Colon (tissue), 2 donors: Measurements from ENCODE around the gene PITHD1.
"Not testable (repeated sequence)": the region's sequence is repeated elsewhere in the genome, so short reads cannot be mapped to it uniquely, and the experiment has no call there.

ENCODE experiments used
- FAIRE-seq: peaks from 2 replicates; lab custom pipeline; 2012; peaks lifted over from hg19 to GRCh38; lab: Jason Lieb, UNC
- donor health status: control.
- donor health status: control.

The PITHD1 gene

DNA sequence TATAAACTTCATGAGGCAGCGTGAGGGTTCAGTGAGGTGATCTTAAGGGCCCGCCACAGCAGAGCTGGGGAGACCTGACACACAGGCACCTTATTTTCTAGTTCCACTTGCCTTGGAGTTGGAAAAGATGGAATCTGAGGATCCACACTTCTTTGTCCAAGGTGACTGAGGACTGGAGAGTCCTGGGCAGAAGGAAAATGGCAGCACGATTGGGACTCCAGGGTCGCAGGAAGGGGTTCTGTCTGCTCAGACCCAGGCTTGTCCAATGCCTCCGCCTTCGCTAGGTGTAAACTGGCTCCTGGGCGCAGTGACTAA is 21.0 kb downstream of the PITHD1 start:
- FAIRE-seq: no peak

DNA sequence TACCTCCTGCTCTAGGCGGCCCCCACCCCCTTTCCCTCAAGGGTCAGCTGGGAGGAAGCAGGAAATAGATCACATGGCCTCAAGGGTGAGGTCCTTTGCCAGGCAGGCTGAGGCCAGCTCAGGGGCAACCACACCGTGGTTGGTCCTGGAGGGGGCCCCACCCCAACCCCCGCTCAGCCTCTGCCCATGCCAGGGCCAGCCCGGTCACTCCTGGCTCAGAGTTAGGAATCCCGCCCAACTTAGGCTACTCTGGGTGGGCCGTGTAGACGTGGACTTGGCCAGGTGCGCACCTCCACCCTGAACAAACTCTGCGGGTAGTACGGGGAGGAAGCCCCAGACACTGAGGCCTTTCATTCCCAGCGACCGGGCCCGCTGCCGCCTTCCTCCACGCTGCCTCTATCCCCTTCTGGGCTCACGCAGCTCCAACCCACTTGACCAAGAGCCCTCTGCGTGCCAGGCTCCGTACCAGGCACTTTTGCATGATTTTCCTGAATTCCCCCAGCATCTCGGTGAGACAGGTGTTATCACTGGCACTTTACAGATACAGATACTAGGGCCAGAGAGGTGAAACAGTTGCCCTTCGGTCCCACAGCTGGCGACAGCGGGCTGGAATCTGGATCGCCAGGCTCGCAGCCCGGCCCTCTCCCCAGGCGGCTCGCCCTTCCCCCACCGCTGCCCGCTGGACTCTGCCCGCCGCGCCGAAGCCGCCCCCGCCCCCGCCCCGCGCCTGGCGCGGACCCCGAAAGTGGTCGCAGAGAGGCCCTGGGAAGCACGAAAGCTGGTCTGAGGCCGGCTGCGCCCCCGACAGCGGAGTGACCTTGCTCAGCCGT is 21.6 kb downstream of the PITHD1 start:
- FAIRE-seq: no peak

- FAIRE-seq: no peak
Observed at GRCh38 chr1:23800400-23801337, 22.5 kb downstream of the PITHD1 start, which contains the start of gene GALE. Gene GALE, minus strand, starts transcription at chr1:23800754. Its CDS starts 1,747 bp downstream, at chr1:23799007.

DNA sequence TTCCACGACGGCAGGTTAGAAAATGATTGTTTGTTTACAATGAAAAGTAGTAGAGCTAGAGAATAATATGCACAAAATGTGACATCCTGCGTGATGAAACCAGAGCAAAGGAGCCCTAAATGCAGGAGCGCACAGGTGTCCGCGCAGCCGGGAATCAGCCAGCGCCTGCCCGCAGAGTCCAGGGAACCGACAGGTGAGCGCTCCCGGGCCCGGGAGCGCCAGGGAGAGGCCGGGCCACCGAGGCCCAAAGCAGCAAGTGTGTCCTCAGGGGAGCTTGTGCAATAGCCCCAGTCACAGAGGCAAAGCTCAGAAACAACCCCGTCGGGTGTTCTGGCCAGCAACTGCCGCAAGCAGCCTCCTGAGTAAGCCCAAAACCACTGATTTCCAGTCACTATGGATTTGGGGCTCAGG is 23.1 kb downstream of the PITHD1 start:
- no peak for FAIRE-seq

DNA sequence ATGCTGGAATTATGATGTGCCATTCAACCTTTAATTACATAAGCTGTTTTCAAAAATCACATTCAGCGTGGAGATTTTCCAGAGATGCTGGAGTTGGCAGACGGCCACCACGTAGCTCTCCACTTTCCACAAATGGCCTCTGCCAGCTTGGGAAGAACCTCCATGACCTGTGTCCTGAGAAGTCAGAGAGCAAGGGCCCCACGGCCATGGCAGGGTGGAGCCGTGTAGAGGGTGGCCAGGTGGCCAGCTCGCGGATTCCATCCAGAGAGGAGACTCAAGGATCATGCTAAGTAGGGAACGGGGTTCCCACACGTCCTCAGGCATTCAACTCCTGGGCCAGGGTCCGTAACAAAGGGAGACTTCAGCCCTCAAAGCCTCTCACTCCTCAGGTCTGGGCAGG is 23.7 kb downstream of the PITHD1 start:
- FAIRE-seq: no peak

DNA sequence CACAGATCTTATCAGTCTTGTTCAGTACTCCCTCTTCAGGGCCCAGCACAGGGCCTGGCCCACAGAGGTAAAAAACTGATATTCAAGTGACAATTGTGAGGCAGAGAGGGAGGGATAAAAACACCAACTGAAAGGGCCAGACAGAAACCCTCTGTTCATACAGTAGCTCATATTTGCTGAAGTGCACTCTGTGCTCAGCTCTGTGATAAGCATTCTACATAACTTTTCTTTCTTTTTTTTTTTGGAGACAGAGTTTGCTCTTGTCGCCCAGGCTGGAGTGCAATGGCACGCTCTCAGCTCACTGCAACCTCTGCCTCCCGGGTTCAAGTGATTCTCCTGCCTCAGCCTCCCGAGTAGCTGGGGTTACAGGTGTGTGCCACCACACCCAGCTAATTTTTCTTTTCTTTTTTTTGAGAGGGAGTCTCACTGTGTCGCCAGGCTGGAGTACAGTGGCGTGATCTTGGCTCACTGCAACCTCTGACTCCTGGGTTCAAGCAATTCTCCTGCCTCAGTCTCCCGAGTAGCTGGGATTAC is 24.7 kb downstream of the PITHD1 start:
- FAIRE-seq: not testable (repeated sequence)

DNA sequence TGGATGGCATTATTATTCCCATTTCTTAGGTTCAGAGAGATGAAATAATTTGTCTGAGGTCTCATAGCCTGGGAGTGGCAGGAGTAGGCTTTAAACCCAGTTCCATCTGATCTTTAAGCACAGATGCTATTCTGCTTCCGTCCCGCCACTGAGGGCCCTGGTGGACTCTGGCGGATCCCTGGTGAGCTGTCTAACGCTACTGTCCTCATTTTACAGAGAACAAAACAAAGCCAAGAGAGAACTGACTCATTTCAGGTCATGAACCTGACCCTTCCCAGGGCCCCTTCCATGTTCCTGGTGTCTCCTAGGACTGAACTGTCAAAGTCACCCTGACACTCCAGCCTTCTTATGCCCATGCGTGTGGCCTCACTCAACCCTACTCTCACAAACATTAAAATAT is 25.5 kb downstream of the PITHD1 start:
- no peak for FAIRE-seq

GRCh38 chr1:23804183-23804835 is 26.1 kb downstream of the PITHD1 start:
- no peak for FAIRE-seq

DNA sequence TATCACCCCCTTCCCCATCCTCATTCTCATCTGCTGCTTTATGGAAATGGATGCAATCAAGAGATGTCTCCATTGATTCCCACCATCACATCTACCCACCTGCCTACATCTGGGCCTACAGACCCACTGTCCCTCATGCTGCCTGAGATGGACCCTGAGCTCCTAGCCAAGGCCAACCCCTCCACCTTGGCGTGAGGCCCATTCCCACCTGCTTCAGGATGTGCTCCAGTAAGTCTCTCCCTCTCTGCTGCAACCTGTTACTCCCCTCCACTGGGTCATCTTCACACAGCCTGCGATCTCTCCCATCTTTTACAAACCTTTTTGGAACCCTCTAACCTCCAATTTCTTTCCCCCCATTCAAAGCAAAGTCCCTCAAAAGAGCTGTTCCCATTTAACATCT is 26.8 kb downstream of the PITHD1 start:
- FAIRE-seq: no peak

DNA sequence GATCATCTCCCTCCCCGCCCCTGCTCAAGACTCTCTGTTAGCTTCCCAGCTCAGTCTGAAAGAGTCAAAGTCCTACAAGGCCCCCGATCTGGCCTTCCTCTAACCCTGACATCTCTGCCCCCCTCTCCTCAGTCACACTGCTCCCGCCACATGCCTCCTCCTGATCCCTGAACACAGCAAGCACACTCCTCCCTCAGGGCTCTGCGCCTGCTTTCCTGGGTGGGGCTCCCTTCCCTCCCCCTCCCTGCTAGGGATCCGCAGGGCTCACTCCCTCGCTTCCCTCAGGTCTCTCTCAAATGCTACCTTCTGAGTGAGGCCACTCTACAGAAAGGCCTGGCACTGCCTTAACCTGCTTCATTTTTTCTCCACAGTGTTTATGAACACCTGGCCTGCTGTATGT is 28.1 kb downstream of the PITHD1 start:
- no peak for FAIRE-seq

DNA sequence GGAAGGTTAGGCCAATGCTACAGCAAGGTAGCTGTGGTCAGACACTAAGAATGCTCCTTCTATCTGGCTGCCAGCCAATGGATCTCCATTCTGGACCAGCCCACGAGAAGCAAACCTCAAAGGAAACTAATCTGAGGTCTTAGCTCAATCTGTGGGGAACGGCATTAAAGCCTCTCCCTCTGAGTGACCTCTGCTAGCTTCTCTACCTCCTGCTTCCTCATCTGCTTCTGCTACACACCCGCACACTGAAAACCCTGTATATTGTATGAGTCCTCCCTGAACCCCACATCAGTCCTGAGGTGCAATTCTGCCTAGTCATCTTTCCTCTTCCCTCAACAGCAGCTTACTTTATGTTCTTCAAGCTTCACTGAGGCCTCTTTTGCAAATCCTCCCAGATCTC is 29.2 kb downstream of the PITHD1 start:
- FAIRE-seq: no peak

DNA sequence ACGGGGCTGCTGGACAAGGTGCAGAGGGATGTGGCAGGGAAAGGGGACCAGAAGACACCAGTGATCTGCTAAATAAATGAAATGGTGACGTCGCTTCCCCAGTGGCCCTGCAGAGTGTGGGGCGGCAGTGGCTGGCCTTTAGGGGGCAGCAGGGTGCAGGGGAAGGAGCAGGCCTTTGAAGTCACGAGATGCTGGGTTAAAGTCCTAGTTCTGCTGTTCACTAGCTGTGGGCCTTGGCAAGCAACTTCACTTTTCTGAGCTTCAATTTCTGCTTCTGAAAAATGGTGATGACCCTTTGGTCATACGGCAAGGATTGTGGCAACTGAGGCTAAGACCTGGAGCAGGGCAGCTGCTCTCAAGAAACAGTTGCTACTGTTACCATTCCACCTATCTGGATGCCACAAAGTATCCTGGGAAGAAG is 31.5 kb downstream of the PITHD1 start:
- no peak for FAIRE-seq

DNA sequence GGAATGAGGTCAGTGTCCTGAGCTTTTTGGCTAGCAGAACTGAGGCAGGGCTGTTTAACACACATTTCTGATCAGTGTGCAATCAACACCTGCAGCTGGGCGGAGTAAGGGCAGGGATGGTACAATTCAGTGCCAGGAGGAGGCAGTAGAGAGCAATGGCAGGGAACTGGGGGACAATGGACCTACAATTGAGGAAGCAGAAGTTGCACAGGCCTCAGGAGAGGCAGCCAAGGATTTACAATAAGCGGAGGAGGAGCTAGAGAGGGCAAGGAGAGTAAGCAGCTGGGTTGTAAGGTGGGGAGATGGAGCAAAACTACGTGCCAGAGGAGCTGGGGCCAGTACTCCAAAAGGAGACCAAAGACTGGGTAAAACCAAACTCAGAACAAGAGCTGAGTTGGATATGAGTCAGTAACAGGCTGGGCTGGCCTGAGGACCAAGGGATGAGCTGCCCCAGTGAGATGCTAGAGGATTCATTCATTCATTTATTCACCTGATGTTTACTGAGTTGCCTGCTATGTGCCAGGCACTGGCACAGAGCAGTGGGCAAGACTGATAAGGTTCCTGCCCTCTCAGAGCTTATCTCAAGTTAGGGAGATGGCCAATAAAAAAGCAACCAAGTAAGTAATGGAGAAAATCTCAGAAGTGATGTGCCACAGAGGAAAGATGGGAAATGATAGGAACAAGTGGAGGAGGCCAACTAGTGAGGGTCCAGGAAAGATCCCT is 32.8 kb downstream of the PITHD1 start:
- FAIRE-seq: no peak

- FAIRE-seq: no peak
Observed at GRCh38 chr1:23814016-23814415, 35.8 kb downstream of the PITHD1 start.

GRCh38 chr1:23816361-23816760 is 38.1 kb downstream of the PITHD1 start:
- FAIRE-seq: no peak

DNA sequence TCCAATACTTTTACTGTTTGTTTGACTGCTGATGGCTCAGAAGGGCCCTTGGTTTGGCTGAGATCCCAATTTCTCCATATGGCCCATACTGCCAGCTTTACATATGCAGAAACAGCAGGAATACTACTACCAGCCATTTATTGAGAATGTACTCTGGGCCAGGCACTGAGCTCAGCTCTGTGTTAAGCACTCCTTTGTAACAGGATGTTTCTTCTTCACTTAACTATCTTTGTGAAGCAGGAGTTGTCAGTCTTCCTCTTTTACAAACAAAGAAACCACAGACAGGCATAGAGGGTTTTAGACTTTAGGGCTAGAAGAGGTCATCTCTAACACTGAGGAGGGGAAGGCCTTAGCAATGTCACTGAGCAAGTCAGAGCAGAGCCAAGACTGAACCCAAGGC is 38.7 kb downstream of the PITHD1 start:
- FAIRE-seq: no peak

DNA sequence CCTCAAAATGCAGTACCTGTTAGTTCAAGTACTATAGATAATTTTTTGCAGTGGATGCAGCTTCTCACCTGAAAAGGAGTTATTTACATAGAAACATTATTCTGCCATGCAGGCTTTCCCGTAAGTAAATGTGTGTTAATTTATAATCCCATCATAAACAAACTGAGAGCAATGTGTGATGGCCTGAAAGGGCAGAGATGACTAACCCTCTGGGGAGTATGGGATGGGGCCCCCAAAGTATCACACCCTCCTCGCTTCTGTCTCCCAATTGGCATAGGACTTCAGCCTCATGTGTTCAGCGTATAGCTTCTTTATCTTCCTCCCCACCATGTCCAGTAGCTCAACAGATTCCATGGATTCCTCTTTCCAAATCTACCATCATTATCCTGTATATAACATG is 39.4 kb downstream of the PITHD1 start:
- no peak for FAIRE-seq

DNA sequence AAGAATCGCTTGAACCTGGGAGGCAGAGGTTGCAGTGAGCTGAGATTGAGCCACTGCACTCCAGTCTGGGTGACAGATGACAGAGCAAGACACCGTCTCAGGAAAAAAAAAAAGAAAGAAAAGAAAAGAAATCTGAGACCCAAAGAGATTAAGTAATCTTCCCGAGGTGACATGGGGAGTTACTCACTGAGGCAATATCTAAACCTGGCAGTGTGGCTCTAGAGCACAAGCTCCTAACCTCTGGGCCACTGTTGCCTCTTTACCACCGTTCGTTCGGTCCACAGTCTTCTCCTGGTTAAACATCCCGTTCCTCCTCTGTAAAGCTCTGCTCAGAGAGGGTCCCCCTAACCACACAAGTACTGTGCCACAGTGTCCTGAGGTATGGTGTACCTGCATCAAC is 45.5 kb downstream of the PITHD1 start:
- no peak for FAIRE-seq

DNA sequence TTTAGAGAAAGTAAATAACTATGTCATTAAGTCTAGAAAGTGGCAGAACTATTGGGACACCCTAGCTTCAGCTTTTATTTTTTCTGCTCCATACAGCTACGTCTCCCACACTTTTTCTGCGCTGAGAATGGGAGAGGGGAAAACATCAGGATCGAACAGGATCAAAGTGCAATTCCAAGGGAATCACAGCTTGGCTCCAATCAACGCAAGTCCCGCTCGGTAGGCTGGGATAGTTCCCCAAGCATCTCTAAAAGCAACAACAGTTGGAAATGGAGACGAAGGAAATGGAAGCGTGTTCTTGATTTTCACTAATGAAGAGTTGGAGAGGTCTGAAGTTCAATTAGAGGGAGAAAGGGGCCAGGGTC is 46.5 kb downstream of the PITHD1 start:
- FAIRE-seq: no peak

DNA sequence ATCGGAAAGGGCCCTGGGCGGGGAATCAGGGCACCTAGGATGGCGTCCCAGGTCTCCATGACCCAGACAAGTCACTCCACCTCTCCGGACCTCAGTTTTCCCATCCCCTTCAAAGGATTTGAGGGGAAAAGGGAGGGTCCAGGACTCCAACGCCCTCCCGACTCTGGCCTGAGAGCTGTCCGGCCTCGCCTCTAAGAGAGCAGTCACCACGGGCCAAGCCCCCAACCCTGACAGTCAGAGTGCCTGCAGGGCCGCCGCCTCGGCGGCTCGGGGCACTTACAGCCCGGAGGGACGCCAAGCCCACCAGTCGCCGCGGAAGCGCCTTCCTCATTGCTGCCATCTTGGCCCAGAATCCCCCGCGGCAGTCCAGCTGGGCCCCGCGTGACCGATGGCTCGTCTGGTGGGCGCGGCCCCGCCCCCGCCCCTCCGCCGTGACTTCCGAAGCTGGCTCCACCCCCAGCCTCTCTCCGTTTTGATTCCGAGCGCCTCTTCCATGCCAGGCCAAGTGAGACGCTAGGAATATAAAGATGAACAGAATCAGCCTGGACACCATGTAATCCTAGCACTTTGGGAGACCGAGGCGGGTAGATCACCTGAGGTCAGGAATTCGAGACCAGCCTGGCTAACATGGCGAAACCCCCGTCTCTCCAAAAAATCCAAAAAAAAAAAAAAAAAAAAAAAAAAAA is 47.0 kb downstream of the PITHD1 start, which contains the start of gene HMGCL:
TSS of gene HMGCL (minus strand) at position 354 of the 686 bp plus-strand sequence. CDS start at position 340, 14 bp downstream.
- no peak for FAIRE-seq
